Forelimb muscle (tissue), 1 donor: ENCODE results near the gene KCNH3. TPM values are rescaled to one million over a fixed set of nuclear protein-coding genes. Genes with fewer than 3 reads are reported as not detected.
"Not testable (repeated sequence)": the region's sequence is repeated elsewhere in the genome, so short reads cannot be mapped to it uniquely, and the experiment has no call there.

Source experiments
- DNase-seq: peaks from one replicate; pipeline ENCODE4 v3.0.0-alpha.2; 2013; ENCODE audit warnings: low read depth
- polyA plus RNA-seq: library from polyadenylated mRNA; unstranded; fragments of 120-200 nt; gene quantifications from one replicate; pipeline ENCODE4 v1.2.1, GENCODE V29; 2013; ENCODE audit not compliant: insufficient read length

The KCNH3 gene
- polyA plus RNA-seq, 1 donor, result 1.7 TPM

- DNase-seq, result no peak
Measured at GRCh38 chr12:49527361-49528130, 11.3 kb upstream of the KCNH3 start.

GRCh38 chr12:49529414-49529813 is 9.4 kb upstream of the KCNH3 start:
- DNase-seq, result no peak

- no peak for DNase-seq
Measured at GRCh38 chr12:49531745-49532144, 7.1 kb upstream of the KCNH3 start.

- no peak for DNase-seq
Measured at GRCh38 chr12:49533331-49533730, 5.5 kb upstream of the KCNH3 start.

- DNase-seq, result not testable (repeated sequence)
Measured at GRCh38 chr12:49534122-49534521, 4.7 kb upstream of the KCNH3 start.

GRCh38 chr12:49534731-49535278 is 4.0 kb upstream of the KCNH3 start:
- no peak for DNase-seq

- DNase-seq, result no peak
Measured at GRCh38 chr12:49535921-49536525, 2.8 kb upstream of the KCNH3 start.

- DNase-seq, result no peak
Measured at GRCh38 chr12:49536526-49537071, 2.2 kb upstream of the KCNH3 start.

- DNase-seq, result no peak
Measured at GRCh38 chr12:49537231-49537751, 1.5 kb upstream of the KCNH3 start.

- no peak for DNase-seq
Measured at GRCh38 chr12:49537752-49538509, 899 bp upstream of the KCNH3 start.

- no peak for DNase-seq
Measured at GRCh38 chr12:49539406-49540228, 787 bp downstream of the KCNH3 start.

GRCh38 chr12:49540229-49541139 is 1.7 kb downstream of the KCNH3 start:
- no peak for DNase-seq

GRCh38 chr12:49541140-49541861 is 2.5 kb downstream of the KCNH3 start:
- no peak for DNase-seq

- DNase-seq, result no peak
Measured at GRCh38 chr12:49541911-49542505, 3.2 kb downstream of the KCNH3 start.

- DNase-seq, result no peak
Measured at GRCh38 chr12:49542592-49543160, 3.8 kb downstream of the KCNH3 start.

GRCh38 chr12:49543221-49543913 is 4.5 kb downstream of the KCNH3 start:
- DNase-seq, result no peak

GRCh38 chr12:49543914-49544815 is 5.3 kb downstream of the KCNH3 start:
- no peak for DNase-seq
